ENCODE results near the gene C1RL. TPM values are rescaled to one million over a fixed set of nuclear protein-coding genes. Genes with fewer than 3 reads are reported as not detected.

The C1RL gene
- polyA plus RNA-seq, 1 experiment, result 45.3 TPM

DNA sequence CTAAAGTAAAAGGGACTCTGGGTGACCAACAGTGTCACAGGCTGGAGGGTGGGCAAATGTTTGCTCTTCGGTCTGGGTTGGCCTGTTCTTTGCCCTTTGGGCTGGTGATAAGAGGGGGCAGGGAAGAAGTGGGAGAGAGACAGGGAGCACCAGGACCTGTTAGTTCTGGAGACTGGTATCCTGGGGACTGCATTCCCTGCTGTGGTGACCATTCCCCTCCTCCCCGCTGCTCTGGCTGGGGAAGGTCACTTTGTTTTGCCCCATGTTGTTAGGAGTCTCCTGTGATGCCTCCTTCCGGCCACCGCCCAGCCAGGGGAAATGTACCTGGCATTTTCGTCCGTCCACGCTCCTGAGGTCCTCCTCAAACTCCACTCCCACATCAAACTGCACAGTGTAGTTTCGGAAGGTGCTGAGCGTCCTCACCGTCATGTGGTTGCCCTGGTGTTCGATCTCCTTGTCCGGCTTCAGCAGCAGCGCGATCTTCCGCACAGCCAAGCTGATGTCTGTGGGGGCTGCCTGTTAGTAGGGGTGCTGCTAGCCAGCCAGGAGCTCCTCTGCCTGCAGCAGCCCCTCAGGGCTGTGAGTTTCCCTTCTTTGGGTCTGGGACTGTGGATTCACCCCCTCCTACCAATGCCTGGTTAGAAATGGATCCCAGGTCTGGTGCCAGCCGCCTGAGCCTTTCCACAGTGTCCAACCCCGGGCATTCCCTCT lies 19.1 kb upstream of the C1RL start:
- Histone ChIP-seq H3K9me3 (ENCODE audit: control insufficient read depth, insufficient read depth, low read length) (no peaks in the 10 kb centered on the region; the same call in 1 of the 2 replicates), H3K4me3 (ENCODE audit: low read depth, low read length) (no peak overlapping the region), H3K27ac (ENCODE audit: low read depth, low read length) (no peak overlapping the region), H3K27me3 (ENCODE audit: control insufficient read depth, insufficient read depth, low read length) (no peaks in the 10 kb centered on the region)
- DNase-seq (ENCODE audit: low read depth, low spot score), result no peak
- TF ChIP-seq CTCF (IDR thresholded peaks at IDR 0.05; ENCODE audit: low read depth, low read length), result no peak
- POLR2A ChIA-PET, result no interaction called here
- CTCF ChIA-PET, result interaction anchor here (0.7 kb wide), 1 partner anchor 110 kb away, joined by 3 read pairs; the partner anchor contains the start of gene LPCAT3

DNA sequence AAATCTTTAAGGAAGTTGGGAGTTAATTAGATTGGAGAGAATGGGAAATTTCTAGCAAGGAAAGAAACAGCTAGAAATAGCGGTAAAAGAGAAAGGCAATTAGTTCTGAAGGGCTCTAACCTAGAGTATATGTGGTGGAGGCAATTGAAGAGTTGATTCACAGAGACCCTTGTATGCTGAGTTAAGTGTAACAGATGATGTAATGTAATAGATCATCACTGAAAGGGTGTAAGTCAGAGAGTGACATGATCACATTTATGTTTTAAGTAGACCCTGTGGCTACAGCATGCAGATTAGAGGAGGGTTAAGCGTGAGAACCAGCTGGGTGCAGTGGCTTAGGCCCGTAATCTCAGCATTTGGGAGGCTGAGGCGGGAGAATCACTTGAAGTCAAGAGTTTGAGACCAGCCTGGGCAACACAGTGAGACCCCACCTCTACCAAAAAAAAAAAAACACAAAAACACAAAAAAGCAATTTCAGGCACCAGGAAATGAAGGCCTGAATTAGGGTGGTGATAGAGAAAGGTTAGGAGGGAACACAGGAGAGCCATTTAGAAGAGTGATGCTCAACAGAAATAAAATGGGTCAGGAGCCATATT lies 16.7 kb upstream of the C1RL start:
- DNase-seq (ENCODE audit: low read depth, low spot score), result no peak
- H3K27ac ChIP-seq (ENCODE audit: low read depth, low read length), result no peak overlapping the region
- ChIA-PET POLR2A (no interaction called here), CTCF (interaction anchor here (0.6 to 4.1 kb wide), 5 partner anchors 13 to 308 kb away, joined by 3 to 26 read pairs (median 3); no protein-coding TSS in a partner anchor)
- no peaks in the 10 kb centered on the region; the same call in 1 of the 2 replicates for H3K9me3 ChIP-seq (ENCODE audit: control insufficient read depth, insufficient read depth, low read length)
- no peaks in the 10 kb centered on the region for H3K27me3 ChIP-seq (ENCODE audit: control insufficient read depth, insufficient read depth, low read length)
- H3K4me3 ChIP-seq (ENCODE audit: low read depth, low read length), result no peak overlapping the region
- TF ChIP-seq CTCF (IDR thresholded peaks at IDR 0.05; ENCODE audit: low read depth, low read length), result no peak

DNA sequence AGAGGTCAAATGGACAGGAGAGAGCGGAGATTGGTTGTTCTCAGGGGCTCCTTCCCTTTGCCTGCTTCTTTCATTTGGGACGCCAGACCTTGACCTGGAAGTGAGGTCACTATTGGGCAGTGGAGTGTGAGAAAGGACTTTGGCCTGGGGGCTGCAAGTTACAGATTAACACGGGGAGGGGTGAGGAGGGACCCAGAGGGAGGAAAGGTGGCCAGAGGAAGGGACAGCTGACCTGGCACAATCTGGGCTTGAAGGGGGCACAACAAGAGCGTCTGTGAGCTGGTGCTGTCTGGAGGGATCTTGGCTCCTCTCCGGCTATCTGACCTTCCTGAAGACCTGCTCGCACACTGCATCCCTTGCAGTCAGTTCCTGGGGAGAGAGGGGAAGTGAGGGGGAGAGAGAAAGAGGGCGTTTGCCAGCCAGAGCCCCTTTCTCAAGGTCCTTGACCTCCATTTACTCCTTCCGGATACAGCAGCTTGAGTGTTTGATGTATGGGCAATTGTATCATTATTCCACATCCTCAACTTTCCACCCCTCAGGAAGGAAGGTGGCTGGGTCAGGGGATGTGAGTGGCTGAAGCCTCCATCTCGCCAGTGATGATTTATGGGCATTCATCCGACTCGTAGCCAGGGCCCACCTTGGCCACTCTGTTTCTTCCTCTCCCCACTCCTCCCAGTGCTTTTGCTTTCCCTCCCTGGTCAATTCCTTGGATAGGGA lies 14.9 kb upstream of the C1RL start:
- H3K4me3 ChIP-seq (ENCODE audit: low read depth, low read length), result no peak overlapping the region
- POLR2A ChIA-PET, result no interaction called here
- no peak for TF ChIP-seq CTCF (IDR thresholded peaks at IDR 0.05; ENCODE audit: low read depth, low read length)
- H3K27ac ChIP-seq (ENCODE audit: low read depth, low read length), result no peak overlapping the region
- CTCF ChIA-PET, result interaction anchor here (0.7 to 4.1 kb wide), 2 partner anchors 11 to 15 kb away, joined by 3 to 26 read pairs; partner anchors contain the start of gene C1RL
- DNase-seq (ENCODE audit: low read depth, low spot score), result no peak
- H3K9me3 ChIP-seq (ENCODE audit: control insufficient read depth, insufficient read depth, low read length), result no peaks in the 10 kb centered on the region
- no peaks in the 10 kb centered on the region for H3K27me3 ChIP-seq (ENCODE audit: control insufficient read depth, insufficient read depth, low read length)

DNA sequence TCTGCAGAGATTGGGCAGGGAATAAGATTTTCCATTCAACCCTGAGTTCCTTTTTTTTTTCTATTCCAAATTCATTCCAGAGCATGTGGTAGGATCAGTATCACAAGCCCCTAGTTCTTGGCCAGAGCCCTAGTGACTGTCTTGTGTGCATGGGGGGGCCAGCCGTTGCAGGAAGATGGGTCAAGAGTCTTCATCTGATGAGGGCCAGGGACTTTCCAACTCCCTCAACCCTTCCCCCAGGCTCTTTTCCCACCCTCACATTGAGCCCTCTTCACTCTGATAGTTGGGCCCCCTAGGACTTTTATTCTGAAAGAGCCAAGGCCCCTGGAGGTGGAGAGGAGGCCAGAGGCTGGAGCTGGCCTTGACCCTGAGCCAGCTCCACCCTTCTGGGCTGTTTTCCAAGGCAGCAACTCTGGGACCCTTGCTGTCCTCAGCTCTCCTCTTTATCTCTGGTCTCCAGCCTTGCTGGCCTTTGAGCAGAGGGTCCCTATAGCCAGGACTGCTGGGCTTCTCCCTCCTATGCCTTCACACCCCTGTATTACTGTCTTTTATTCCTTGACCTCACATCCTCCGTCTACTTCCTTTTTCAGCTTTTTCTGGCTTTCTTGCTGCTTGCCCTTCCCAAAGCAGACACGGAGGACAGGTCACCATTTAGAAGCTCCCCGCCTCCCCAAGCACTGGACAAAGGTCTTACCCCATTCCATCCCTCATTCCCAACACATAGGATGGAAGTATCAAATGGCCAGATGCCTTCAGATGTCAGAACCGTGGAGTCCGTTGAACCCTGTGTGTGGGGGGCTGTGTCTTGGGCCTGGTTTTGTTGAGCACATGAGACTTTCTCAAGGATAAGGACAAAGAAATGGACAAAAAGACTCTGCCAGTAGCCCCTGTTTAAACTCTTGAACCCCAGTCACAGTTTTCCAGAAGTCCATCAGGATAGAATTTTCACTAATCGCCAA lies 14.1 kb upstream of the C1RL start:
- CTCF ChIA-PET, result interaction anchor here (0.6 to 4.1 kb wide), 3 partner anchors 10 to 516 kb away, joined by 3 to 26 read pairs (median 3); no protein-coding TSS in a partner anchor
- TF ChIP-seq CTCF (IDR thresholded peaks at IDR 0.05; ENCODE audit: low read depth, low read length), result no peak
- POLR2A ChIA-PET, result no interaction called here

More for the DNA sequence above, 14.1 kb upstream of the C1RL start:
- no peaks in the 10 kb centered on the region for H3K9me3 ChIP-seq (ENCODE audit: control insufficient read depth, insufficient read depth, low read length)
- no peaks in the 10 kb centered on the region for H3K27me3 ChIP-seq (ENCODE audit: control insufficient read depth, insufficient read depth, low read length)
- DNase-seq (ENCODE audit: low read depth, low spot score), result no peak
- H3K27ac ChIP-seq (ENCODE audit: low read depth, low read length), result no peak overlapping the region
- H3K4me3 ChIP-seq (ENCODE audit: low read depth, low read length), result no peak overlapping the region
